Subcutaneous adipose tissue (tissue), 4 donors: ENCODE data around the gene NFATC3. TPM values are rescaled to one million over a fixed set of nuclear protein-coding genes. Genes with fewer than 3 reads are reported as not detected.

Experiments
- total RNA-seq, 4 donors: library from RNA; depleted of rRNA; stranded (reverse); fragments of >200 nt; gene quantifications; one replicate each; pipeline ENCODE4 v1.1.0, GENCODE V29; 2016
- TF ChIP-seq, protein P1 (sequence below): fragments of 450-650 bp; IDR thresholded peaks from one replicate; pipeline ENCODE4 v1.5.1; 2016; ENCODE audit warnings: low read depth, mild to moderate bottlenecking, control low read depth, antibody characterized with exemption, moderate library complexity

NFATC3 gene
- total RNA-seq, 4 donors from 2014 or later, result 39.9 to 47.6 (median 45.5) TPM

DNA sequence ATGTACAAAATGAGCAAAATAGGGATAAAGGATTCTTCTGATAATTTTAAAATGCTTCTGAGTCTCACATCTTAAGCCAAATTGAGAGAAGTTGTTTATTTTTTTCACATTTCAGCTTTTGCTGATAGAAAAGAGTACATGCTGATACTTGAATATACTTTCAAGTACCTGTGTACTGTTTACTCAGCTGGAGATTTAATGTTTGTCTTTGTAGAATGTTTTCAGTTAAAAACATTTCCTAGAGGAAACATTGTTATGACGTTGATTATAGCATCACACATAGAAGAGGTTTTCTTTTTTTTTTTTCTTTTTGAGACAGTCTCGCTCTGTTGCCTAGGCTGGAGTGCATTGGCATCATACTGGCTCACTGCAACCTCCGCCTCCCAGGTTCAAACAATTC lies 131.1 kb downstream of the NFATC3 start:
- TF ChIP-seq, protein P1, sequence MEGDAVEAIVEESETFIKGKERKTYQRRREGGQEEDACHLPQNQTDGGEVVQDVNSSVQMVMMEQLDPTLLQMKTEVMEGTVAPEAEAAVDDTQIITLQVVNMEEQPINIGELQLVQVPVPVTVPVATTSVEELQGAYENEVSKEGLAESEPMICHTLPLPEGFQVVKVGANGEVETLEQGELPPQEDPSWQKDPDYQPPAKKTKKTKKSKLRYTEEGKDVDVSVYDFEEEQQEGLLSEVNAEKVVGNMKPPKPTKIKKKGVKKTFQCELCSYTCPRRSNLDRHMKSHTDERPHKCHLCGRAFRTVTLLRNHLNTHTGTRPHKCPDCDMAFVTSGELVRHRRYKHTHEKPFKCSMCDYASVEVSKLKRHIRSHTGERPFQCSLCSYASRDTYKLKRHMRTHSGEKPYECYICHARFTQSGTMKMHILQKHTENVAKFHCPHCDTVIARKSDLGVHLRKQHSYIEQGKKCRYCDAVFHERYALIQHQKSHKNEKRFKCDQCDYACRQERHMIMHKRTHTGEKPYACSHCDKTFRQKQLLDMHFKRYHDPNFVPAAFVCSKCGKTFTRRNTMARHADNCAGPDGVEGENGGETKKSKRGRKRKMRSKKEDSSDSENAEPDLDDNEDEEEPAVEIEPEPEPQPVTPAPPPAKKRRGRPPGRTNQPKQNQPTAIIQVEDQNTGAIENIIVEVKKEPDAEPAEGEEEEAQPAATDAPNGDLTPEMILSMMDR, result no peak

DNA sequence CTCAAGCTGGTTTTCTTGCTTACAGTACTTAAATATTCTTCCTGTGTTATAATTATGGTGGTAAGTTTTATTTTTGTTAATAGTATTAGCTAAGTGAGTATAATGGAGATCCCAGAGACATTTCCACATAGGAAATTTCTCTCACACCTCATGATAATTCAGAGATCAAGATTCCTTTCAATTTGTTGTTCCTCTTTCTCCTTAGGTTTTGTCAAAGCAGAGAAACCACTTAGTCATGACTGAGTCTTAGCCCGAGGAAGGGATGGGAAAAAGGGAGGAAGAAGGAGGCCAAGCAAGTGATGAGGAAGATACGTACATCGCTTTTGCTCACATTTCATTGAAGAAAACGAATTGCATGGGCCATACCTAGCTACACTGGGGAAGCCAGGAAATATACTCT lies 132.3 kb downstream of the NFATC3 start:
- TF ChIP-seq, protein P1, result no peak

DNA sequence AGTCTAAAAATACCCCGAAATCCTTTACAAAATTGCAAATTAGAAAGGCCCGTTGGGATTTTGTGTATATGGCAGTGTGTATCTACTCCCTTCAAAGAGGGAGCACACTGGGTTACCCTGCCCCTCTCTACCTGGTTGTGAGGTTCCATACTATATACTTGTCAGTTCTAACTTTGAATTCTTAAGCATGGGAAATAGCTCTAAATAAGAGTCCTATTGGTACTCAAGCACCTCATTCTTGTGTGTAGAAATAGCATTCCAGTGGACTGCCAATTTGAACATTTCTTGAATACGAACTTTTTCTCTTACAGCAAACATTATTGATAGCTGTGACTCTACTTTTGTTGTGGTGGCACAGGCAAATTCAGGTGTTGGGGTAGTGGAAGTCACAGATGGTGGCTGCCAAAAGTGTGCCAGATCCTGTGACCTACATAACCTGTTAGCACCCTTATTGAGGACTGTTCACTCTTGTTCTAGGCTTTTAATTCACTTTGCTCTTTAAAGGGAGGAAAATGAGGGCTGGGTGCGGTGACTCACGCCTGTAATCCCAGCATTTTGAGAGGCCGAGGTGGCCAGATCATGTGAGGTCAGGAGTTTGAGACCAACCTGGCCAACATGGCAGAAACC lies 134.7 kb downstream of the NFATC3 start:
- TF ChIP-seq, protein P1, result no peak

DNA sequence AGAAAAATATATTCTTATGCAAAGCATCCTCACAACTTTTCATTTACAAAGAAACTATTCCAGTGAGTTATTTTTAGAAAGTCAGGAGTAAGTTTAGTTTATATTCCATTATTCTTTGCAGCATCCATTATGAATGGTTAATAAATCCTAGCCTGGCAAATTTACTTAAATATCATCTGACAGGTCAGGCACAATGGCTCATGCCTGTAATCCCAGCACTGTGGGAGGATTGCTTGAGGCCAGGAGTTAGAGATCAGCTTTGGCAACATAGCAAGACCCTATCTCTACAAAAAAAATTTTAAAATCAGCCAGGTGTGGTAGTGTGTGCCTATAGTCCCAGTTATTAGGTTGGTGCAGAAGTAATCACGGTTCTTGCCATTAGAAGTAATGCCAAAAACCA lies 137.9 kb downstream of the NFATC3 start:
- TF ChIP-seq, protein P1, result no peak

DNA sequence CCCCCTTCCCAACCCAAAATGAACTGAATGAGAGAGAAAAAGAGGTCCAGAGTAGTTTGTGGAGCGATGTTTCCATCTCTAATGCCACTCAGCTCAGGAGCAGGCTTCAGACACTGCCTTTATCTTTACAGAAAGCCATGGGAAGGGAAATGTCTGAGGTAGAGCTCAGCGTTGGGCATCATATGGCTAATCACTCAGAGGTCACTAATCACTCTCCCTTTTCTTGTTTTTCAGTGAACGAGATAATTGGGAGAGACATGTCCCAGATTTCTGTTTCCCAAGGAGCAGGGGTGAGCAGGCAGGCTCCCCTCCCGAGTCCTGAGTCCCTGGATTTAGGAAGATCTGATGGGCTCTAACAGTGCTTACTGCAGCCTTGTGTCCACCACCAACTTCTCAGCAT lies 140.9 kb downstream of the NFATC3 start:
- TF ChIP-seq, protein P1, result no peak

DNA sequence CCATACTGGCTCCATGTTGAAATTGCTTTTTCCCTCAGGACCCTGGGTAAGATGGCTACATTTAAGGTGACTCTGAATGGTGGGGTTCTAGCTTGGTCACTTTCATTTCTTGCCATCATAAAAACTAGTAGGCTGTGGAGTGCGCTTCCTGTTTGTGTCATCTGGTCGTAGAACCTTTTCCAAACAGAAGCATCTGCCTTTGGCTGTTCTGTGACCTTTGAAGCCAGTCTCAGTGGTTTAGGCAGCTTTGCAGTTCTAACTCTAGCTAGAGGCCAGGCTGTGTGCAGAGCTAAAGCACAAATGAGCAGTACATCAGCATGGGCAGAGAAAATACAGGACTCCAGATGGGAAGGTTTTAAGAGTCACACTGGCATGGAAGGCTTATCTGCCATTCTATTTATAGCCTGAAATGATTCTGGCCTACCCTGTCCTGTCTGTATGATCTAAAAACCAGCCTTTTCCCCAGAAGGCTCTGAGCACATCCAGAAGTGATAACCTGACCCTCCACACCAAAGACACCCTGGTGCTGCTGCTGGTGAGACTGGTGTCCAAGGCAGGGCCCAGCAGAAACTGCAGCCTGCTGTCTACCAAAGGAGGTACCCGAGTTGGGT lies 142.1 kb downstream of the NFATC3 start:
- TF ChIP-seq, protein P1, result no peak

DNA sequence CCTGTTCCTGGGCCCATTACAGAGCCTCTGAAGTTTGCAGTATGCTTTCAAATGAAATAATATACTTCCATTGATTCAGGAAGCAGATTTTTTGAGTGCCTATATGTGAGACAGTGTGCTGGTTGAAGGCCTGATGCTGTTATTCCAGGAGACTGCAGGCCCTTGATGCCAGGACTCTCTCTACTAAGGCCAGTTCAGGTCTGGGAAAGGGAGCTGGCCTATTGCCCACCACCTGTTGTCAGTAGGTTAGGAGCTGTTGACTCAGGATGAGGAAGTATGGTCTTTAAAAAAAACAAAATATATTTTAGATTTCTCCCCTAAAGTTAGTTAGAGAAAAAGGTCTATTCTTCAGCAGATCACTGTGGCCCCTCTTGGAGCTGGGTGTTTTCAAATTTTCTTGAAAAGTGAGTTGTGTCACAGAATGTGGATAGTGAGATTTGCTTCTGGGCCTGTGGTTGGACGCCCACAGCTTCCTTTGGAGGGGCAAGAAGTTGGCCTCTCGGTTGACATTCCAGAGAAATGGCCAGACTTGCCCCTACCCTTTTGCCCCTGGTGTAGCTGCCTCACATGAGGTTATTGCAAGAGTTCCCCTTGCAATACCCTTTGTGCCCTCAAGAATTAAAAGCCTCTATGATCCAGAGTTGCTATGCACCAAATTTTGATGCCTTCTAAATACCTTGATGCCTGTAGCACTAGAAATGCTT lies 142.8 kb downstream of the NFATC3 start:
- TF ChIP-seq, protein P1, result no peak
